HG03175 (cell line): ENCODE measurements around the gene UCN2.

Experiments
- ATAC-seq: cut with Tn5 transposase; IDR thresholded peaks from one replicate; pipeline ENCODE4 v1.9.1; 2021; ENCODE audit warnings: mild to moderate bottlenecking, moderate library complexity; ENCODE audit not compliant: unreplicated experiment

Gene UCN2

GRCh38 chr3:48591886-48592518, 28.4 kb upstream of the UCN2 start:
- no peak for ATAC-seq

- no peak for ATAC-seq
These were observed 27.9 kb upstream of the UCN2 start for GRCh38 chr3:48591436-48591835.

- ATAC-seq: no peak
These were observed 24.6 kb upstream of the UCN2 start for GRCh38 chr3:48588230-48588629.

- no peak for ATAC-seq
These were observed 24.1 kb upstream of the UCN2 start for GRCh38 chr3:48587686-48588085.

- no peak for ATAC-seq
These were observed 21.8 kb upstream of the UCN2 start for GRCh38 chr3:48585411-48585810.

GRCh38 chr3:48584836-48585235, 21.3 kb upstream of the UCN2 start:
- no peak for ATAC-seq

- ATAC-seq: no peak
These were observed 18.3 kb upstream of the UCN2 start for GRCh38 chr3:48581621-48582481.

- ATAC-seq: no peak
These were observed 13.1 kb upstream of the UCN2 start for GRCh38 chr3:48576647-48577046.

GRCh38 chr3:48575366-48575765, 11.8 kb upstream of the UCN2 start:
- ATAC-seq: no peak

GRCh38 chr3:48573973-48574585, 10.5 kb upstream of the UCN2 start:
- no peak for ATAC-seq

- no peak for ATAC-seq
These were observed 8.9 kb upstream of the UCN2 start for GRCh38 chr3:48572517-48572916.

GRCh38 chr3:48571938-48572337, 8.4 kb upstream of the UCN2 start:
- ATAC-seq: no peak

GRCh38 chr3:48569808-48570450, 6.3 kb upstream of the UCN2 start:
- ATAC-seq: no peak

GRCh38 chr3:48569400-48569799, 5.8 kb upstream of the UCN2 start:
- ATAC-seq: no peak

- ATAC-seq: no peak
These were observed 4.9 kb upstream of the UCN2 start for GRCh38 chr3:48568476-48568875.

GRCh38 chr3:48567500-48567899, 3.9 kb upstream of the UCN2 start:
- no peak for ATAC-seq

GRCh38 chr3:48567090-48567489, 3.5 kb upstream of the UCN2 start:
- ATAC-seq: no peak

GRCh38 chr3:48566401-48566760, 2.8 kb upstream of the UCN2 start:
- ATAC-seq: no peak

GRCh38 chr3:48565591-48566400, 2.2 kb upstream of the UCN2 start:
- ATAC-seq: no peak

- no peak for ATAC-seq
These were observed 1.6 kb upstream of the UCN2 start for GRCh38 chr3:48565186-48565585.

GRCh38 chr3:48564667-48565066, 1.1 kb upstream of the UCN2 start:
- no peak for ATAC-seq
